Loucy (cell line): ENCODE data around the gene KIF20B.

Experiments used
- CTCF ChIP-seq: fragments of 200-600 bp; sonication (generic); conservative IDR thresholded peaks from 2 replicates; pipeline ENCODE4 v1.5.1; 2014; ENCODE audit warnings: mild to moderate bottlenecking, antibody characterized with exemption, low read length
- EZH2phosphoT487 ChIP-seq: fragments of 200-600 bp; IDR thresholded peaks from 2 replicates; pipeline ENCODE4 v1.6.1; 2018; ENCODE audit warnings: antibody characterized with exemption, mild to moderate bottlenecking, moderate library complexity, borderline replicate concordance

- no peak for TF ChIP-seq CTCF
- TF ChIP-seq EZH2phosphoT487 = no peak
Observed at GRCh38 chr10:89655722-89656121, 45.7 kb upstream of the KIF20B start.
